HG03432 (cell line): ENCODE results near the gene TMEM243.
A peak's percentile ranks its signal among the peaks of the same experiment; 100 is the strongest.
"Not testable (repeated sequence)": the region's sequence is repeated elsewhere in the genome, so short reads cannot be mapped to it uniquely, and the experiment has no call there.

ENCODE experiments used
- ATAC-seq: cut with Tn5 transposase; IDR thresholded peaks from one replicate; pipeline ENCODE4 v1.9.1; 2021; ENCODE audit warnings: mild to moderate bottlenecking, moderate library complexity; ENCODE audit not compliant: unreplicated experiment

The TMEM243 gene

GRCh38 chr7:87219545-87220025 lies at the start of gene TMEM243:
Gene TMEM243, minus strand, starts transcription at chr7:87219732. Its CDS starts 229 bp downstream, at chr7:87219503.
- ATAC-seq: peak; percentile 57

- ATAC-seq: peak; percentile 92
Observed at GRCh38 chr7:87267239-87267900, 47.8 kb upstream of the TMEM243 start.

- no peak for ATAC-seq
Observed at GRCh38 chr7:87263537-87263936, 44.0 kb upstream of the TMEM243 start.

GRCh38 chr7:87253589-87254087 lies 34.1 kb upstream of the TMEM243 start:
- no peak for ATAC-seq

- ATAC-seq: not testable (repeated sequence)
Observed at GRCh38 chr7:87245671-87246070, 26.1 kb upstream of the TMEM243 start.

GRCh38 chr7:87238464-87239051 lies 19.0 kb upstream of the TMEM243 start:
- ATAC-seq: not testable (repeated sequence)

GRCh38 chr7:87234949-87235348 lies 15.4 kb upstream of the TMEM243 start:
- no peak for ATAC-seq

GRCh38 chr7:87231711-87232110 lies 12.2 kb upstream of the TMEM243 start:
- ATAC-seq: no peak

GRCh38 chr7:87231258-87231657 lies 11.7 kb upstream of the TMEM243 start:
- no peak for ATAC-seq

GRCh38 chr7:87226495-87226894 lies 7.0 kb upstream of the TMEM243 start:
- peak; percentile 71 for ATAC-seq

- ATAC-seq: no peak
Observed at GRCh38 chr7:87225696-87226095, 6.2 kb upstream of the TMEM243 start.

- no peak for ATAC-seq
Observed at GRCh38 chr7:87223666-87224065, 4.1 kb upstream of the TMEM243 start.

GRCh38 chr7:87220734-87221215 lies 1.2 kb upstream of the TMEM243 start:
- ATAC-seq: no peak

- ATAC-seq: peak; percentile 46
Observed at GRCh38 chr7:87220026-87220733, 648 bp upstream of the TMEM243 start.

- peak; percentile 0 for ATAC-seq
Observed at GRCh38 chr7:87218796-87219544, 562 bp downstream of the TMEM243 start.

GRCh38 chr7:87217983-87218653 lies 1.4 kb downstream of the TMEM243 start:
- no peak for ATAC-seq

GRCh38 chr7:87216701-87217508 lies 2.6 kb downstream of the TMEM243 start:
- peak; percentile 61 for ATAC-seq

GRCh38 chr7:87215046-87215445 lies 4.5 kb downstream of the TMEM243 start:
- ATAC-seq: no peak

GRCh38 chr7:87213811-87214210 lies 5.7 kb downstream of the TMEM243 start:
- ATAC-seq: no peak
